Measurements from ENCODE around the gene PCNX2.

PCNX2 gene

GRCh38 chr1:233094269-233094668 lies 201.3 kb downstream of the PCNX2 start:
- no peak for TF ChIP-seq CTCF (IDR thresholded peaks at IDR 0.05; ENCODE audit: poor library complexity, severe bottlenecking)
- no peak overlapping the region for H3K4me3 ChIP-seq (ENCODE audit: severe bottlenecking)
- H3K27ac ChIP-seq (ENCODE audit: poor library complexity, severe bottlenecking): no peak overlapping the region
- H3K9me3 ChIP-seq (ENCODE audit: severe bottlenecking): no peaks in the 10 kb centered on the region
- ATAC-seq (ENCODE audit: low read depth): no peak
- H3K4me1 ChIP-seq (ENCODE audit: insufficient read depth, poor library complexity, severe bottlenecking): peaks cover 17% of the 10 kb centered on the region
- H3K27me3 ChIP-seq (ENCODE audit: insufficient read depth, poor library complexity, severe bottlenecking): no peaks in the 10 kb centered on the region
- no peaks in the 10 kb centered on the region for H3K36me3 ChIP-seq (ENCODE audit: low read depth)
- DNase-seq (ENCODE audit: low spot score): no peak

- Histone ChIP-seq H3K4me3 (ENCODE audit: severe bottlenecking) (no peak overlapping the region), H3K36me3 (ENCODE audit: low read depth) (no peaks in the 10 kb centered on the region), H3K27ac (ENCODE audit: poor library complexity, severe bottlenecking) (no peak overlapping the region), H3K9me3 (ENCODE audit: severe bottlenecking) (no peaks in the 10 kb centered on the region), H3K27me3 (ENCODE audit: insufficient read depth, poor library complexity, severe bottlenecking) (no peaks in the 10 kb centered on the region), H3K4me1 (ENCODE audit: insufficient read depth, poor library complexity, severe bottlenecking) (peaks cover 3% of the 10 kb centered on the region)
- ATAC-seq (ENCODE audit: low read depth) (peak; percentile 23; the same call in 1 of the 3 replicates), DNase-seq (ENCODE audit: low spot score) (no peak)
- no peak for TF ChIP-seq CTCF (IDR thresholded peaks at IDR 0.05; ENCODE audit: poor library complexity, severe bottlenecking)
These were observed 204.6 kb downstream of the PCNX2 start for GRCh38 chr1:233090746-233091494.

- no peak overlapping the region for H3K27ac ChIP-seq (ENCODE audit: poor library complexity, severe bottlenecking)
- ATAC-seq (ENCODE audit: low read depth): no peak
- no peak overlapping the region for H3K4me3 ChIP-seq (ENCODE audit: severe bottlenecking)
- no peak for DNase-seq (ENCODE audit: low spot score)
- no peaks in the 10 kb centered on the region for H3K27me3 ChIP-seq (ENCODE audit: insufficient read depth, poor library complexity, severe bottlenecking)
- no peaks in the 10 kb centered on the region for H3K9me3 ChIP-seq (ENCODE audit: severe bottlenecking)
- no peaks in the 10 kb centered on the region for H3K36me3 ChIP-seq (ENCODE audit: low read depth)
- no peak for TF ChIP-seq CTCF (IDR thresholded peaks at IDR 0.05; ENCODE audit: poor library complexity, severe bottlenecking)
- peaks cover 9% of the 10 kb centered on the region for H3K4me1 ChIP-seq (ENCODE audit: insufficient read depth, poor library complexity, severe bottlenecking)
These were observed 206.3 kb downstream of the PCNX2 start for GRCh38 chr1:233089251-233089650.

- Histone ChIP-seq H3K36me3 (ENCODE audit: low read depth) (no peaks in the 10 kb centered on the region), H3K4me1 (ENCODE audit: insufficient read depth, poor library complexity, severe bottlenecking) (peaks cover 9% of the 10 kb centered on the region), H3K4me3 (ENCODE audit: severe bottlenecking) (no peak overlapping the region), H3K27me3 (ENCODE audit: insufficient read depth, poor library complexity, severe bottlenecking) (no peaks in the 10 kb centered on the region), H3K27ac (ENCODE audit: poor library complexity, severe bottlenecking) (no peak overlapping the region), H3K9me3 (ENCODE audit: severe bottlenecking) (no peaks in the 10 kb centered on the region)
- ATAC-seq (ENCODE audit: low read depth) (no peak), DNase-seq (ENCODE audit: low spot score) (no peak)
- TF ChIP-seq CTCF (IDR thresholded peaks at IDR 0.05; ENCODE audit: poor library complexity, severe bottlenecking): no peak
These were observed 206.9 kb downstream of the PCNX2 start for GRCh38 chr1:233088613-233089012.

Data from RWPE2 (cell line).